GM12874 (cell line): ENCODE results near the gene KRT86.

Experiments used
- CTCF ChIP-seq: IDR thresholded peaks from 2 replicates; pipeline ENCODE4 v1.5.1; 2011; ENCODE audit warnings: low read depth, mild to moderate bottlenecking, control low read depth, low read length, moderate library complexity; ENCODE audit not compliant: insufficient read depth

Gene KRT86

GRCh38 chr12:52314511-52314910 lies 40.1 kb downstream of the KRT86 start:
- no peak for TF ChIP-seq CTCF

GRCh38 chr12:52315721-52316120 lies 41.3 kb downstream of the KRT86 start:
- peak; percentile 72 for TF ChIP-seq CTCF

GRCh38 chr12:52316290-52316689 lies 41.8 kb downstream of the KRT86 start:
- no peak for TF ChIP-seq CTCF

GRCh38 chr12:52316701-52317100 lies 42.3 kb downstream of the KRT86 start:
- TF ChIP-seq CTCF, result no peak

- no peak for TF ChIP-seq CTCF
These were observed 43.1 kb downstream of the KRT86 start for GRCh38 chr12:52317468-52318052.

GRCh38 chr12:52318241-52318990 lies 44.0 kb downstream of the KRT86 start:
- no peak for TF ChIP-seq CTCF

GRCh38 chr12:52319097-52319496 lies 44.7 kb downstream of the KRT86 start:
- no peak for TF ChIP-seq CTCF
